HFFc6 (cell line): ENCODE data around the gene PLXDC2. TPM values are rescaled to one million over a fixed set of nuclear protein-coding genes. Genes with fewer than 3 reads are reported as not detected.

Source experiments
- DNase-seq: peaks from one replicate; pipeline ENCODE4 v3.0.0-alpha.2; 2018
- H3K27ac Mint-ChIP-seq: 2 replicates; pipeline ENCODE4 v1.8.0; 2020; ENCODE audit warnings: mild to moderate bottlenecking, mixed read lengths
- H3K27me3 Mint-ChIP-seq: 2 replicates; pipeline ENCODE4 v1.8.0; 2021; ENCODE audit warnings: mild to moderate bottlenecking, moderate library complexity, mixed read lengths; ENCODE audit not compliant: insufficient read depth
- H3K36me3 Mint-ChIP-seq: 2 replicates; pipeline ENCODE4 v1.8.0; 2021; ENCODE audit warnings: low read depth, mixed read lengths
- H3K4me1 Mint-ChIP-seq: 2 replicates; pipeline ENCODE4 v1.8.0; 2020; ENCODE audit warnings: low read depth, mixed read lengths
- H3K4me3 Mint-ChIP-seq: 2 replicates; pipeline ENCODE4 v1.8.0; 2020; ENCODE audit warnings: mild to moderate bottlenecking, moderate library complexity, mixed read lengths
- H3K9me3 Mint-ChIP-seq: 2 replicates; pipeline ENCODE4 v1.8.0; 2020; ENCODE audit warnings: mild to moderate bottlenecking, mixed read lengths
- CTCF ChIP-seq: fragments of 200-600 bp; sonication (generic); IDR thresholded peaks from 2 replicates; pipeline ENCODE4 v1.5.0; 2021; ENCODE audit warnings: antibody characterized with exemption, mild to moderate bottlenecking
- total RNA-seq, 6 experiments: library from RNA; stranded (reverse); fragmentation: NEBNext Ultra II Directional; extraction: Animal tissue kit (Norgen Biotek cat#: 25700); gene quantifications; 2 replicates in 1 of 6; 3 replicates in 5 of 6; pipeline ENCODE4 v1.2.3, GENCODE V29; 2021

The PLXDC2 gene
- total RNA-seq, 6 experiments from 2014 or later: 0.17 to 2.3 (median 0.36) TPM

- no peak overlapping the region for H3K4me3 Mint-ChIP-seq
- H3K36me3 Mint-ChIP-seq: no peaks in the 10 kb centered on the region
- H3K27me3 Mint-ChIP-seq: no peaks in the 10 kb centered on the region
- H3K9me3 Mint-ChIP-seq: peaks cover 22% of the 10 kb centered on the region
- no peak for DNase-seq
- no peak overlapping the region for H3K27ac Mint-ChIP-seq
- TF ChIP-seq CTCF: no peak
- H3K4me1 Mint-ChIP-seq: no peaks in the 10 kb centered on the region
These were observed 271.9 kb downstream of the PLXDC2 start for GRCh38 chr10:20088061-20088701.

GRCh38 chr10:20089879-20090278 lies 273.6 kb downstream of the PLXDC2 start:
- Mint-ChIP-seq H3K27ac (no peak overlapping the region), H3K36me3 (no peaks in the 10 kb centered on the region), H3K4me1 (no peaks in the 10 kb centered on the region), H3K27me3 (no peaks in the 10 kb centered on the region), H3K4me3 (no peak overlapping the region), H3K9me3 (peaks cover 25% of the 10 kb centered on the region)
- DNase-seq: no peak
- no peak for TF ChIP-seq CTCF

- H3K36me3 Mint-ChIP-seq: no peaks in the 10 kb centered on the region
- H3K27ac Mint-ChIP-seq: no peak overlapping the region
- no peak for TF ChIP-seq CTCF
- H3K4me1 Mint-ChIP-seq: no peaks in the 10 kb centered on the region
- no peak for DNase-seq
- H3K4me3 Mint-ChIP-seq: no peak overlapping the region
- H3K9me3 Mint-ChIP-seq: peaks cover 32% of the 10 kb centered on the region
- H3K27me3 Mint-ChIP-seq: no peaks in the 10 kb centered on the region
These were observed 274.6 kb downstream of the PLXDC2 start for GRCh38 chr10:20090831-20091230.

GRCh38 chr10:20091698-20092097 lies 275.5 kb downstream of the PLXDC2 start:
- no peaks in the 10 kb centered on the region for H3K4me1 Mint-ChIP-seq
- H3K27ac Mint-ChIP-seq: no peak overlapping the region
- peaks cover 36% of the 10 kb centered on the region for H3K9me3 Mint-ChIP-seq
- no peak overlapping the region for H3K4me3 Mint-ChIP-seq
- H3K27me3 Mint-ChIP-seq: no peaks in the 10 kb centered on the region
- no peaks in the 10 kb centered on the region for H3K36me3 Mint-ChIP-seq
- TF ChIP-seq CTCF: no peak
- no peak for DNase-seq

GRCh38 chr10:20093600-20093999 lies 277.4 kb downstream of the PLXDC2 start:
- no peaks in the 10 kb centered on the region for H3K27me3 Mint-ChIP-seq
- H3K9me3 Mint-ChIP-seq: peaks cover 33% of the 10 kb centered on the region
- no peak for DNase-seq
- no peak for TF ChIP-seq CTCF
- no peak overlapping the region for H3K4me3 Mint-ChIP-seq
- no peaks in the 10 kb centered on the region for H3K4me1 Mint-ChIP-seq
- H3K27ac Mint-ChIP-seq: no peak overlapping the region
- no peaks in the 10 kb centered on the region for H3K36me3 Mint-ChIP-seq
